Endothelial cell of hepatic sinusoid (primary cell): ENCODE measurements around the gene IFT80.

Source experiments
- in situ Hi-C: cut with HindIII; loops from 2 replicates; pipeline ENCODE4 v1.10.0; 2017; ENCODE audit warnings: low sequenced_read_pairs

IFT80 gene

DNA sequence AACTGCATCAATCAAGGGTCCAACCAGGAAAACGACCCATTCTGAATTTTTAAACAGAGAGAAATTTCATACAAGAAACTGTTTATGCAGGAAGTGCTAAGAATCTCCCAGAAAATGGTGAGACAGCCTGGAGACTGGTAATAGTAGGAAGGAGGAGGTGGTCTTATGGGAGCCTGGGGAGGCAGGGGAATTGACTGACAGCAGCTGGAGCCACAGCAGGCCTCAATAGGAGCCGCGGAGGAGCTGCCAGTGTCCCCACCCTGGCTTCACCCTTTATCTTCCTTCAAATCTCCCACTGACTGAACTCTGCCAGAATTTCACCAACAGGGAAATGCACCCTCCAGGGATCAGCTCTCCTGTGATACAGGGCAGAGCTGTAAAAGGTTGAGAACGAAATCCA lies 181.3 kb downstream of the IFT80 start:
- in situ Hi-C loops: loop anchor here (5.0 kb wide), 2 partner anchors 65 to 70 kb away; no protein-coding TSS in a partner anchor

GRCh38 chr3:160213191-160213590 lies 185.8 kb downstream of the IFT80 start:
- in situ Hi-C loops: no loop called here

DNA sequence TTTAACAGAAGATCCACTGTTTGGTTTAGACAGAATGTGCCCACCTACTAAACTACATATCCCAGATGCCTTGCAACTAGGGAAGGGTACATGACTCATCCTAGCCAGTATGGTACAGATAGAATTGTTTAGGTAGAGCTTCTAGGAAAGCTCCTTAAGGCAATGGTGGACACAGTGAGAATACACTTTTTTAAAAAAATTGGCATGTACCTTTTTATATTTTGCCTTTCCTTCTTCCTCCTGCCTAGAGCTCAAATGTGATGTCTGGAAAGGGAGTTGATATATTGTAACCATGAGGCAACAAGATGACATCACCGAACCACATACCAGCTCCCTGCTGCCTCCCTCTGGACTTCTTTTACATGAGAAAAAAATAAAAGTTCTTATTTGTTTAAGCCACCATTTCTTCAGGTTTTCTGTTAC lies 188.2 kb downstream of the IFT80 start:
- in situ Hi-C loops: no loop called here

DNA sequence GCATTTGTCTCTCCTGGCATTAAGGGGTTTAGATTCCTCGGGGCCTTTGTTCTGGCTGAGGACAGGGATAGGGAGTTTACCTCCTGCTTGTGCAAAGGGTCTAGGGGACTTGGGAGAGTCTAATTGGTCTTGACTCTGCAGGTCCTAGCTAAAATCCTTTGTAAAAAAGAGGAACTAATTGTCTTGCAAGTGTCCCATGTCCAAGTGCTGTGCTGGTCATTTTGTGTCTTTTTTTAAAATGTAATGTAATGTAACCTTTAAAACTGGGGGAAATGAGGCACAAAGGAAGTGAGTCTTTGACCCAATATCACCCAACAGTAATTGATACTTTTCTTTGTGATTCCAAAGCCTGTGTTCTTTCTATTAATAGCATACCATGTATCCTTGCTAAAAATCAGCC lies 188.7 kb downstream of the IFT80 start:
- in situ Hi-C loops: no loop called here
